HG03097 (cell line): ENCODE data around the gene CASP7.
"Not testable (repeated sequence)": the region's sequence is repeated elsewhere in the genome, so short reads cannot be mapped to it uniquely, and the experiment has no call there.

ENCODE experiments used
- ATAC-seq: cut with Tn5 transposase; IDR thresholded peaks from one replicate; pipeline ENCODE4 v1.9.1; 2021; ENCODE audit not compliant: unreplicated experiment, low FRiP score

Gene CASP7

DNA sequence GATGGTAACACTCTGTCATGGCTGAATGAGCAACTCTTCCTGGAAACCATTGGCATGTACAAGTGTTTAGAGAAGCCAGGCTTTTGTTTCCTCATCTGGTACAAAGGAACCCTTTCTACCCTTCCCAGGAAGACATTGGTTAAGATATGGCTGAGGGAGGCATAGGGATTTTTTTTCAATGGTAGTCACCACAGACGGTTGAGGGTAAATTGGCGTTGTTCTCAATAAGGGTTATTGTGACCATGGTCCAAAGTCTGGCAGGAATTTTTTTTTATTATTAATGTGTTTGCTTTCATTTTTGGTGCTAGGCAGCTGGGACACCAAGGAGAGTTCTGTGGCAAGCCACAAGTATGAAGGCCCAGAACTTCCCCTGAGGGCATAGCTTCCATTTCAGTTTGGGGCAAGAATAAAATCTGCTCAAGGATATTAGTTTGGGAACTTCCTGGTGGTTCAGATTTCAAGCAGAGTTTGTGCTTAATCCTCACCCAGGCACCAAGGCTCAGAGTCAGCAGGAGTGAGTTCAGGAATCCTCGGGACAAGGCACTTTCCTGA, 71.5 kb downstream of the CASP7 start, which contains the start of gene PLEKHS1:
TSS of gene PLEKHS1 (plus strand) at position 502 of the 552 bp plus-strand sequence. CDS start 3,596 bp downstream, outside the sequence.
- ATAC-seq, result no peak

DNA sequence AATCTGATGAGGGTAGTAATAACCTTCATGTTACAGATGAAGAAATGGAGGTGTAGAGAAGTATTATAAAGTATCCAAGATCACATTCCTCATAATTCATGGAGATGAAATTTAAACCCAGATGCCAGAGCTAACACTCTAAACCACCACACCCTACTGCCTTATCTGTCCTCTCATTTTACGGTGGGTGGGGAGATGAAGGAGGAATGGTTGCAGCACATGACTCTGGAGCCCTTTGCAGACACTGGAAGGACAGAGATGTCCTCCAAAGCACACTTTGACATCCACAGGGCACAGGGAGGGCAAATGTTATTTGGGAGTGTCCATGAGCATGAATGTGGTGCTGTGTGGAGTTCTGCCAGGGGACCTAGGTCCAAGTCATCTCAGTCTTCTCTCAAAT, 72.8 kb downstream of the CASP7 start:
- no peak for ATAC-seq

- ATAC-seq, result no peak
Measured at GRCh38 chr10:113753020-113753692, 73.4 kb downstream of the CASP7 start.

DNA sequence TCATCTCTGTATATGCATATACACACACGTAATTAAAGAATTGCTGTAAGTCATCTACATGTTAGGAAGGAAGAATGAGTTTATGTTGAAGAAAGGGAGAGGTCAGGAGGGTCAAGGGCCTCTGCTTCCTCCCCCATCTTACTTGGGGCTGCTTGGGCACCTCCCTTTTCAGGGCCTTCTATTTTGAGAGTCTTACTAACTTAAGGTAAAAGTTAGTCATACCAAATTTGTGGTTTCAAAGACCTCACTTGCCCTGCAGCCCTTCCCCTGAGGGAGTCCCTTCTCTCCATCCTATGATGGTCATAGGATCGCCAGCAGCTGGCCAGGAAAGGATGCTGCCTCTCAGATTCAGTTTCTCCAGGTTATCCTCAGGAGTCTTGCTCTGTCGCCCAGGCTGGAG, 74.4 kb downstream of the CASP7 start:
- no peak for ATAC-seq

DNA sequence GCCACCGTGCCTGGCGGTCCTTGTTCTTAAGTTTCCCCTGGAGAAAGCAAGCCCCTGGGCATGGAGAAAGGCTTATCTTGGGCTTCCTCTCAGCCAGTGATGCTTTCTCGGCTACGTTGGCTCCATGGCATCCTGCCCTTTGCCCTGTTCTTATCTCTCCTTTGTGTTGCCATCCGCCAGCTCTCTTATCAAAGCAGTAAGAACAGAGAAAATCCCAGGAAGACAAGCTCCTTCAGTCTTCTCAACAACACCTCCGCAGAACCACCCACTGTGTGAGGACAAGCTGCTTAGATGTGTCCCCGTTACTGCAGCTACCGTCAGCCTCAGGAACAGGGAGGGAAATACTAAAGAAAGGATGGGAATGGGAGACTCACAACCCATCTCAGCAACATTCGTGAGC, 75.1 kb downstream of the CASP7 start:
- no peak for ATAC-seq

GRCh38 chr10:113756940-113757543, 77.3 kb downstream of the CASP7 start:
- ATAC-seq, result no peak

GRCh38 chr10:113762083-113762482, 82.4 kb downstream of the CASP7 start:
- ATAC-seq, result no peak

DNA sequence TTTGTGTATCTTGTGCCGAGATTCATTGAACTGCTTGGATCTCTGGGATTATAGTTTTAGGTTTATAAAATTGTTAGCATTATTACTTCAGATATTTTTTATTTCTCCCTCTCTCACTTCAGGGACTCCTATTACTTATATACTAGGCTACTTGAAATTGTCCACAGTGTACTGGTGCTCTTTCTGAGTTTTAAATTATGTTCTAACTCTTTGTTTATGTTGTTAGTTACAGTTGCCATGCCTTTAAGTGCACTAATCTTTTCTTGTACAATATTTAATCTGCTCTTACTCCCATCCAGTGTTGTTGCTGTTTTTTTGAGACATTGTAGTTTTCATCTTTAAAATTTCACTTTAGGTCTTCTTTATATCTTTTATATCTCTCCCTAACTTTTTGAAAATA, 84.9 kb downstream of the CASP7 start:
- ATAC-seq, result no peak

GRCh38 chr10:113765910-113766309, 86.2 kb downstream of the CASP7 start:
- ATAC-seq, result no peak

GRCh38 chr10:113767222-113767621, 87.5 kb downstream of the CASP7 start:
- no peak for ATAC-seq

- no peak for ATAC-seq
Measured at GRCh38 chr10:113770346-113770745, 90.6 kb downstream of the CASP7 start.

- ATAC-seq, result not testable (repeated sequence)
Measured at GRCh38 chr10:113771131-113771530, 91.4 kb downstream of the CASP7 start.

- ATAC-seq, result no peak
Measured at GRCh38 chr10:113775686-113776294, 96.1 kb downstream of the CASP7 start.

- no peak for ATAC-seq
Measured at GRCh38 chr10:113776553-113776952, 96.8 kb downstream of the CASP7 start.
